GM12878 (cell line): ENCODE measurements around the gene INVS. TPM values are rescaled to one million over a fixed set of nuclear protein-coding genes. Genes with fewer than 3 reads are reported as not detected.

Experiments
- ATAC-seq: fragments of 200-7000 bp; cut with Tn5 transposase; 3 replicates; pipeline ENCODE4 v1.9.1; 2020; ENCODE audit warnings: mild to moderate bottlenecking, moderate library complexity
- BruUV-seq: library from RNA; stranded (reverse); fragments of 400-500 nt; replicated peaks from 2 replicates; lab custom pipeline; 2021; lab: Mats Ljungman, UMichigan
- CTCF ChIA-PET: fragments of 300-600 bp; sonication (Branson Sonifier 250); formaldehyde crosslinking; extraction: SDS; loops from one replicate; lab custom pipeline; 2021; ENCODE audit warnings: inconsistent platforms; lab: Yijun Ruan, JAX
- POLR2A ChIA-PET: fragments of 350-600 bp; formaldehyde crosslinking; extraction: SDS; loops from one replicate; lab custom pipeline; 2021; ENCODE audit warnings: inconsistent platforms; lab: Charles Lee
- RAD21 ChIA-PET: fragments of 300-600 bp; sonication (Branson Sonifier 250); formaldehyde crosslinking; loops from one replicate; lab custom pipeline; 2023; ENCODE audit warnings: antibody characterized with exemption; ENCODE audit not compliant: unreplicated experiment; lab: Charles Lee
- SMC1A ChIA-PET: fragments of 300-600 bp; sonication (Branson Sonifier 250); formaldehyde crosslinking; loops from one replicate; lab custom pipeline; 2023; ENCODE audit not compliant: unreplicated experiment, uncharacterized antibody; lab: Charles Lee
- DNase-seq: peaks from one replicate; pipeline ENCODE4 v3.0.0-alpha.2; 2011; ENCODE audit warnings: low read depth, low spot score
- FAIRE-seq: peaks from 3 replicates; lab custom pipeline; 2011; peaks lifted over from hg19 to GRCh38; lab: Jason Lieb, UNC
- H2AFZ ChIP-seq: 2 replicates; pipeline ENCODE4 v1.6.0; 2011; ENCODE audit warnings: low read depth, low read length, control low read depth; ENCODE audit not compliant: control insufficient read depth
- H3K27ac ChIP-seq: 2 replicates; pipeline ENCODE4 v1.5.1; 2011; ENCODE audit warnings: control low read depth; ENCODE audit not compliant: control insufficient read depth, insufficient read depth
- H3K27me3 ChIP-seq, 2 experiments: replicated peaks in 1 of 2; 2 replicates each; pipeline versions ENCODE4 v1.6.0 to v1.6.1; 2011; ENCODE audit warnings: low read length in 1 of 2; ENCODE audit not compliant: control insufficient read depth in 2 of 2, insufficient read depth in 2 of 2
- H3K36me3 ChIP-seq, 2 experiments: 2 replicates each; pipeline ENCODE4 v1.5.1; 2011; ENCODE audit warnings: low read length in 1 of 2; ENCODE audit not compliant: control insufficient read depth in 2 of 2, insufficient read depth in 2 of 2
- H3K4me1 ChIP-seq: 2 replicates; pipeline ENCODE4 v1.6.1; 2011; ENCODE audit warnings: mild to moderate bottlenecking, low read length, moderate library complexity, mixed read lengths; ENCODE audit not compliant: control insufficient read depth, insufficient read depth
- H3K4me2 ChIP-seq: 2 replicates; pipeline ENCODE4 v1.6.0; 2011; ENCODE audit warnings: control low read depth; ENCODE audit not compliant: control insufficient read depth, insufficient read depth
- H3K4me3 ChIP-seq: fragments of 200-600 bp; sonication (generic); 2 replicates; pipeline ENCODE4 v1.5.1; 2016
- H3K79me2 ChIP-seq: 2 replicates; pipeline ENCODE4 v1.6.0; 2011; ENCODE audit warnings: low read length; ENCODE audit not compliant: control insufficient read depth, insufficient read depth
- H3K9ac ChIP-seq: 2 replicates; pipeline ENCODE4 v1.8.0; 2011; ENCODE audit warnings: low read length, control low read depth, mixed read lengths; ENCODE audit not compliant: control insufficient read depth, insufficient read depth
- H3K9me3 ChIP-seq: replicated peaks from 3 replicates; pipeline ENCODE4 v1.5.1; 2011; ENCODE audit warnings: mild to moderate bottlenecking, low read length; ENCODE audit not compliant: control insufficient read depth, insufficient read depth
- H4K20me1 ChIP-seq: 2 replicates; pipeline ENCODE4 v1.6.0; 2011; ENCODE audit not compliant: control insufficient read depth, insufficient read depth
- BMI1 ChIP-seq: fragments of 450-650 bp; IDR thresholded peaks from 2 replicates; pipeline ENCODE4 v1.6.1; 2016; ENCODE audit warnings: mild to moderate bottlenecking, moderate library complexity, borderline replicate concordance
- HCFC1 ChIP-seq: fragments of 150-350 bp; IDR thresholded peaks from 2 replicates; pipeline ENCODE4 v1.6.1; 2014; ENCODE audit warnings: low read length
- HDAC6 ChIP-seq: fragments of 200-600 bp; sonication (generic); IDR thresholded peaks from one replicate; pipeline ENCODE4 v1.8.0; 2017; ENCODE audit warnings: antibody characterized with exemption; ENCODE audit not compliant: unreplicated experiment
- NKRF ChIP-seq: fragments of 450-650 bp; conservative IDR thresholded peaks from 2 replicates; pipeline ENCODE4 v1.6.1; 2017; ENCODE audit warnings: mild to moderate bottlenecking, moderate library complexity
- SP1 ChIP-seq: IDR thresholded peaks from one replicate; pipeline ENCODE4 v1.6.1; 2011; ENCODE audit warnings: low read depth, low read length
- SUPT20H ChIP-seq: IDR thresholded peaks from 2 replicates; pipeline ENCODE4 v1.6.1; 2011; ENCODE audit warnings: low read depth, mild to moderate bottlenecking, low read length, moderate library complexity, borderline replicate concordance; ENCODE audit not compliant: control insufficient read depth
- WGBS: methylation state at CpG from one replicate; pipeline ENCODE4 v1.1.6; 2016; ENCODE audit warnings: low lambda C conversion rate; ENCODE audit not compliant: insufficient replicate concordance, insufficient coverage; ENCODE audit errors: missing lambda C conversion rate; 5-methylcytosine and 5-hydroxymethylcytosine counted together
- in situ Hi-C: fragments of 300-500 bp; cut with MboI; formaldehyde crosslinking; loops from 9 replicates; pipeline ENCODE4 v1.14.3; 2018; ENCODE audit warnings: mixed read lengths
- intact Hi-C: fragments of 100-400 bp; cut with micrococcal nuclease; formaldehyde crosslinking; loops from one replicate; pipeline ENCODE4 v1.14.2; 2022; ENCODE audit not compliant: unreplicated experiment
- polyA plus RNA-seq, 11 experiments: library from polyadenylated mRNA; depleted of rRNA in 4 of 11; unstranded in 6 of 11; stranded (reverse) in 5 of 11; fragments of >200 nt; fragmentation: Nextera tagmentation in 4 of 11; fragmentation: Illumina TruSeq in 1 of 11; extraction: Ambion mirVana in 4 of 11; extraction: Trizol in 1 of 11; gene quantifications; 1 replicate in 1 of 11; 2 replicates in 10 of 11; pipeline versions ENCODE4 v1.2.1 to v1.2.3, GENCODE V29; 2011 to 2016; ENCODE audit warnings: inconsistent platforms in 2 of 11, missing spikeins in 2 of 11, low read depth in 1 of 11
- total RNA-seq, 4 experiments: library from RNA; depleted of rRNA in 3 of 4; stranded (reverse); fragments of >200 nt in 3 of 4; fragmentation: Illumina TruSeq in 1 of 4; extraction: Trizol in 1 of 4; gene quantifications; 2 replicates each; pipeline versions ENCODE4 v1.2.1 to v1.2.3, GENCODE V29; 2013 to 2021
- TF ChIP-seq, protein P1 (sequence below): fragments of 450-650 bp; IDR thresholded peaks from 2 replicates; pipeline ENCODE4 v1.6.1; 2017; ENCODE audit warnings: borderline replicate concordance

INVS gene
- total and polyA plus RNA-seq, 10 of the 15 experiments (the other 5 are each of a cell fraction or from before 2014, with no cell fraction given), result 0.93 to 20.8 (median 13.2) TPM

- TF ChIP-seq NKRF (no peak), SP1 (no peak), HDAC6 (no peak), HCFC1 (no peak), SUPT20H (no peak), BMI1 (no peak)
- TF ChIP-seq, protein P1, sequence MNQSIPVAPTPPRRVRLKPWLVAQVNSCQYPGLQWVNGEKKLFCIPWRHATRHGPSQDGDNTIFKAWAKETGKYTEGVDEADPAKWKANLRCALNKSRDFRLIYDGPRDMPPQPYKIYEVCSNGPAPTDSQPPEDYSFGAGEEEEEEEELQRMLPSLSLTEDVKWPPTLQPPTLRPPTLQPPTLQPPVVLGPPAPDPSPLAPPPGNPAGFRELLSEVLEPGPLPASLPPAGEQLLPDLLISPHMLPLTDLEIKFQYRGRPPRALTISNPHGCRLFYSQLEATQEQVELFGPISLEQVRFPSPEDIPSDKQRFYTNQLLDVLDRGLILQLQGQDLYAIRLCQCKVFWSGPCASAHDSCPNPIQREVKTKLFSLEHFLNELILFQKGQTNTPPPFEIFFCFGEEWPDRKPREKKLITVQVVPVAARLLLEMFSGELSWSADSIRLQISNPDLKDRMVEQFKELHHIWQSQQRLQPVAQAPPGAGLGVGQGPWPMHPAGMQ, result no peak
- TF ChIP-seq, all 136 proteins: peak for 0
- RAD21 ChIA-PET, result no interaction called here
- CTCF ChIA-PET, result no interaction called here
- POLR2A ChIA-PET, result no interaction called here
- Histone ChIP-seq H3K4me3 (peak overlapping the region; percentile 79), H4K20me1 (no peaks in the 10 kb centered on the region), H2AFZ (peak overlapping the region; percentile 92; the same call in 1 of the 2 replicates), H3K79me2 (peaks cover 48% of the 10 kb centered on the region), H3K4me2 (peak overlapping the region; percentile 86), H3K9me3 (no peaks in the 10 kb centered on the region), H3K9ac (peak overlapping the region; percentile 98), H3K27me3 (no peaks in the 10 kb centered on the region), H3K27ac (peak overlapping the region; percentile 92; the same call in 1 of the 2 replicates), H3K36me3 (no peaks in the 10 kb centered on the region; a peak in 1 of 4 replicates), H3K4me1 (no peaks in the 10 kb centered on the region)
- DNase-seq, result no peak
- WGBS, result 48% methylated on average over 2 of the region's 2 CpGs
- no peak for ATAC-seq
- SMC1A ChIA-PET, result interaction anchor here (1.0 to 1.1 kb wide), 2 partner anchors 20 to 69 kb away, joined by 3 to 4 read pairs; no protein-coding TSS in a partner anchor
- no TSS peak for BruUV-seq
- intact Hi-C loops, result no loop called here
- in situ Hi-C loops, result no loop called here
- no peak for FAIRE-seq
These were observed 1.2 kb downstream of the INVS start for GRCh38 chr9:100100146-100100667.
